NCI-H82 treated with DMSO at 0.1 percent for 48 hours (cell line): Measurements from ENCODE around the gene FXYD1.

ENCODE experiments used
- DNase-seq: peaks from one replicate; lab custom pipeline; 2025; ENCODE audit not compliant: unreplicated experiment; lab: John Stamatoyannopoulos, UW

The FXYD1 gene

GRCh38 chr19:35184267-35184666 is 45.6 kb downstream of the FXYD1 start:
- DNase-seq, result no peak

DNA sequence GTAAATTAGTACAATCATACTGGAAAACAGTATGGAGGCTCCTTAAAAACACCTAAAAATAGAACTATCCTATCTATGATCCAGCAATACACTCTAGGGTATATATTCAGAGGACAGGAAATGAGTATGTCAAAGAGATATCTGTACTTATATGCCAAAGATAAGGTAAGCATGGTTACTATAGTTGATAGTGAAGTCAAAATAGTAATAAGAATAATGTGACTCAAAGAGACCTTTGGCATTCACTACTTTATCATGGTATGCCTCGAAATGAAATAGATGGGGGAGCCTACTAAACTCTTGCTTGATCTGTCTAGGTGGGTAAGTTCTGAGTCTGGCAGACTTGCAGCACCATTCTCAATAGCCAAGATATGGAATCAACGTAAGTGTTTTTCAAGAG is 46.3 kb downstream of the FXYD1 start:
- no peak for DNase-seq
